ENCODE measurements around the gene ATR. TPM values are rescaled to one million over a fixed set of nuclear protein-coding genes. Genes with fewer than 3 reads are reported as not detected.

Gene ATR
- total RNA-seq: 10 to 100 TPM; 39.9 to 47.9 (median 45.8) TPM
- total RNA-seq (2013): 87.7 TPM

DNA sequence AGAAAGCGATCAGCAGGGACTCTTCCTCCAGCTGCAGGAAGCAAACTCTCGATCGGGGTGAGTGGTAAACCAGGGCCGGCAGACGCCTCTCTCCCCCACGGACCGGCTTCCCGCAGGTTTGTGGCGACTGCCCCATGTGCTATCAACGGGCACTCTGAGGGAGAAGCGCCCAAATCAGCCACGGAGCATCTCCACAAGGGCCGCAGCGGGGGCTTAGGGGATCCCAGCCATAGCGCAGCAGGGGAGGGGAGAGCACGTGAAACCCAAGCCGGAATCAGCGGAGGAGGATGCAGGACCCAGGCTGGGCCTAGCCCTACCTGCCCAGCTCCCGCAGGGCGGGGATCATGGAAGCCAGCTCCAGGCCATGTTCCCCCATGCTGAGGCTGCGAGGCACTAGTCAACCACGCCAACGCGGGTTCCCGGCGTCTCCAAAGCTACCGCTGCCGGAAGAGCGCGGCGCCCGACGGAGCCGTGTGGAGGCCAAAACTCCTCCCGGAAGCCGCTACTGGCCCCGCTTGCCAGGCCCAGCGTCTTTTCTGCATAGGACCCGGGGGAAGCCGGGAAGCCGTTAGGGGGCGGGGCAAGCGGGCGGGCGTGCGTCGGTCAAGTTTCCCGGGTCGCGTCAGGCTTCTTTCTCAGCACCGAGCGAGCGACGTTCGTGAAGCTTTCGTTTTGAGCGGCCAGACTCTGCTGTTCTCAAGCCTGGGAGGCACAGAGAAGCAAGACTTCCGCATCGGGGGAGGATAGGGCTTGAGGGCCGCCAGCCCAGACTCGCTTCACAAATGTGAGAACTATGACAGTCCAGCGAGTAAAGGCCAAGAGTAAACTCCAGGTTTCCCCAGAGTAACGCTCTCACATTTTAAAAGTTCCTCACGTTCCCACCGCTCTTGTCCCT lies at the start of gene ATR:
TSS of gene ATR (minus strand) at position 405 of the 895 bp plus-strand sequence. CDS start at position 376, 29 bp downstream.
- Mint-ChIP-seq H3K4me1 (peaks cover 47 to 55% of the 10 kb centered on the region in 2 donors), H3K36me3 (no peaks in the 10 kb centered on the region), H3K4me3 (peak within 1 kb of the TSS; percentile 96), H3K9me3 (no peaks in the 10 kb centered on the region), H3K27me3 (ENCODE audit: low read depth in 2 of 2) (peaks cover 5 to 10% of the 10 kb centered on the region in 2 donors), H3K27ac (peak within 1 kb of the TSS; percentile 94 to 97)
- Histone ChIP-seq H3K36me3 (ENCODE audit: control insufficient read depth, insufficient read depth, low read length) (peaks cover 5% of the 10 kb centered on the region), H3K27ac (ENCODE audit: low read length) (peak within 1 kb of the TSS; percentile 93), H3K4me3 (ENCODE audit: low read length) (peak within 1 kb of the TSS; percentile 98), H3K27me3 (ENCODE audit: control insufficient read depth, insufficient read depth, low read length) (no peaks in the 10 kb centered on the region), H3K9me3 (ENCODE audit: control insufficient read depth, insufficient read depth, low read length) (no peaks in the 10 kb centered on the region), H3K4me1 (ENCODE audit: control insufficient read depth, insufficient read depth, low read length) (peaks cover 17% of the 10 kb centered on the region)
- ATAC-seq: peak; percentile 90 to 98 (median 91)
- TF ChIP-seq, protein P1, sequence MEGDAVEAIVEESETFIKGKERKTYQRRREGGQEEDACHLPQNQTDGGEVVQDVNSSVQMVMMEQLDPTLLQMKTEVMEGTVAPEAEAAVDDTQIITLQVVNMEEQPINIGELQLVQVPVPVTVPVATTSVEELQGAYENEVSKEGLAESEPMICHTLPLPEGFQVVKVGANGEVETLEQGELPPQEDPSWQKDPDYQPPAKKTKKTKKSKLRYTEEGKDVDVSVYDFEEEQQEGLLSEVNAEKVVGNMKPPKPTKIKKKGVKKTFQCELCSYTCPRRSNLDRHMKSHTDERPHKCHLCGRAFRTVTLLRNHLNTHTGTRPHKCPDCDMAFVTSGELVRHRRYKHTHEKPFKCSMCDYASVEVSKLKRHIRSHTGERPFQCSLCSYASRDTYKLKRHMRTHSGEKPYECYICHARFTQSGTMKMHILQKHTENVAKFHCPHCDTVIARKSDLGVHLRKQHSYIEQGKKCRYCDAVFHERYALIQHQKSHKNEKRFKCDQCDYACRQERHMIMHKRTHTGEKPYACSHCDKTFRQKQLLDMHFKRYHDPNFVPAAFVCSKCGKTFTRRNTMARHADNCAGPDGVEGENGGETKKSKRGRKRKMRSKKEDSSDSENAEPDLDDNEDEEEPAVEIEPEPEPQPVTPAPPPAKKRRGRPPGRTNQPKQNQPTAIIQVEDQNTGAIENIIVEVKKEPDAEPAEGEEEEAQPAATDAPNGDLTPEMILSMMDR (IDR thresholded peaks at IDR 0.05): no peak
- intact Hi-C loops (cut with micrococcal nuclease): loop anchor here (1.0 to 5.0 kb wide), 5 partner anchors 18 to 1394 kb away; partner anchors contain the start of genes DIPK2A, PLS1, TRPC1 and U2SURP
- peak; percentile 92 to 97 for DNase-seq
- WGBS (ENCODE audit: insufficient coverage): under 1% methylated on average over 65 of the region's 65 CpGs

DNA sequence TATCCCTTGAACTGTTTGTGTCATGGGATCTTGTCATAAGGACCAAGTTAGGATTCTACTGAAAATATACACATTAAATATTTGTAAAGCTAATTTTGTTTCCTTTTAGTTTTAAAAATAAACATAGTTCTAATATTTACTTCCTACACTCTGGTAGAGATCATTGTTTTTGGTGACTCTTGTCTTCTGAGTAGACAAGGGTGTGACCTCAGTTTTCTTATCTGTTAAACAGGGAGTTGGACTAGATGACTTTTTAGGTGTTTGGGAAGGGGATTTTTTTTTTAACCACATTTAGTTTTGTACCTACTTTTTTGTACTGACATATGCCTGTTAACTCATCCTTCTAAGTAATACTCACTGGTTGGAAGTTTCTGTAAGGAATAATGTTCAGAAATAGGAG lies 48.4 kb upstream of the ATR start:
- DNase-seq (no peak), ATAC-seq (no peak)
- Histone ChIP-seq H3K36me3 (ENCODE audit: control insufficient read depth, insufficient read depth, low read length) (no peaks in the 10 kb centered on the region), H3K27ac (ENCODE audit: low read length) (no peak overlapping the region), H3K4me1 (ENCODE audit: control insufficient read depth, insufficient read depth, low read length) (no peaks in the 10 kb centered on the region), H3K27me3 (ENCODE audit: control insufficient read depth, insufficient read depth, low read length) (no peaks in the 10 kb centered on the region), H3K4me3 (ENCODE audit: low read length) (no peak overlapping the region), H3K9me3 (ENCODE audit: control insufficient read depth, insufficient read depth, low read length) (no peaks in the 10 kb centered on the region)
- Mint-ChIP-seq H3K27me3 (ENCODE audit: low read depth in 2 of 2) (peaks cover 0 to 5% of the 10 kb centered on the region in 2 donors), H3K27ac (no peak overlapping the region), H3K36me3 (no peaks in the 10 kb centered on the region), H3K4me3 (no peak overlapping the region), H3K9me3 (no peaks in the 10 kb centered on the region), H3K4me1 (no peaks in the 10 kb centered on the region)
- TF ChIP-seq, protein P1 (IDR thresholded peaks at IDR 0.05): no peak
- intact Hi-C loops (cut with micrococcal nuclease): no loop called here

DNA sequence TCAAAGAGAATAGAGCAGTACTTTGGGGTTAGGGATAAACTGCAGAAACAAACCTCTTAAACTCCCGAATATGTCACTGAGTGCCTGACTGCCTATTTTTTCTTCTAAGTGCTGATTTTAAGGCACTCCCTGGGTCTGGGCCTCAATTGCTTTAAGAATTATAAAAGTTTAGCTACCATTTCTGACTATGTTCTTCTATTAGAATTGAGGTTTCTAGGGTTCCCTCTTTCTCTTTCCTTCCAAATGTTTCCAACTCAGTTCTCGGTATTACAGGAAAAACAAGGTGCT lies 46.6 kb upstream of the ATR start:
- Mint-ChIP-seq H3K27me3 (ENCODE audit: low read depth in 2 of 2) (peaks cover 0 to 5% of the 10 kb centered on the region in 2 donors), H3K4me3 (no peak overlapping the region), H3K9me3 (no peaks in the 10 kb centered on the region), H3K36me3 (no peaks in the 10 kb centered on the region), H3K27ac (no peak overlapping the region), H3K4me1 (no peaks in the 10 kb centered on the region)
- intact Hi-C loops (cut with micrococcal nuclease): no loop called here
- no peaks in the 10 kb centered on the region for H3K9me3 ChIP-seq (ENCODE audit: control insufficient read depth, insufficient read depth, low read length)
- DNase-seq: no peak
- H3K36me3 ChIP-seq (ENCODE audit: control insufficient read depth, insufficient read depth, low read length): no peaks in the 10 kb centered on the region
- H3K4me1 ChIP-seq (ENCODE audit: control insufficient read depth, insufficient read depth, low read length): no peaks in the 10 kb centered on the region
- H3K27me3 ChIP-seq (ENCODE audit: control insufficient read depth, insufficient read depth, low read length): no peaks in the 10 kb centered on the region
- ATAC-seq: no peak
- TF ChIP-seq, protein P1 (IDR thresholded peaks at IDR 0.05): no peak
- H3K27ac ChIP-seq (ENCODE audit: low read length): no peak overlapping the region
- WGBS (ENCODE audit: insufficient coverage): 100% methylated on average over 2 of the region's 2 CpGs
- H3K4me3 ChIP-seq (ENCODE audit: low read length): no peak overlapping the region

Measured in natural killer cell (primary cell).